Ecto neural progenitor cell (in vitro differentiated cells): ENCODE data around the gene CPM.
"Not testable (repeated sequence)": the region's sequence is repeated elsewhere in the genome, so short reads cannot be mapped to it uniquely, and the experiment has no call there.

Source experiments
- DNase-seq: peaks from one replicate; pipeline ENCODE4 v3.0.0-alpha.2; 2018; ENCODE audit warnings: low spot score

Gene CPM

GRCh38 chr12:68827895-68828671 lies 104.9 kb downstream of the CPM start:
- no peak for DNase-seq

GRCh38 chr12:68825569-68826217 lies 107.3 kb downstream of the CPM start:
- no peak for DNase-seq

- no peak for DNase-seq
Observed at GRCh38 chr12:68824597-68825250, 108.2 kb downstream of the CPM start.

- no peak for DNase-seq
Observed at GRCh38 chr12:68824131-68824530, 108.8 kb downstream of the CPM start.

- DNase-seq: no peak
Observed at GRCh38 chr12:68823696-68824095, 109.3 kb downstream of the CPM start.

GRCh38 chr12:68821357-68822188 lies 111.4 kb downstream of the CPM start:
- DNase-seq: no peak

GRCh38 chr12:68819481-68819880 lies 113.5 kb downstream of the CPM start:
- DNase-seq: not testable (repeated sequence)

GRCh38 chr12:68815928-68816800 lies 116.8 kb downstream of the CPM start:
- DNase-seq: no peak

GRCh38 chr12:68815232-68815927 lies 117.6 kb downstream of the CPM start:
- DNase-seq: no peak

GRCh38 chr12:68814490-68815231 lies 118.3 kb downstream of the CPM start:
- no peak for DNase-seq

GRCh38 chr12:68813242-68813593 lies 119.8 kb downstream of the CPM start:
- no peak for DNase-seq

- no peak for DNase-seq
Observed at GRCh38 chr12:68812553-68813241, 120.3 kb downstream of the CPM start.

- not testable (repeated sequence) for DNase-seq
Observed at GRCh38 chr12:68811573-68811972, 121.4 kb downstream of the CPM start.

- not testable (repeated sequence) for DNase-seq
Observed at GRCh38 chr12:68810027-68810389, 123.0 kb downstream of the CPM start.

GRCh38 chr12:68809190-68810026 lies 123.6 kb downstream of the CPM start:
- no peak for DNase-seq

- DNase-seq: peak; percentile 90
Observed at GRCh38 chr12:68808388-68809189, 124.4 kb downstream of the CPM start.

GRCh38 chr12:68807576-68808387 lies 125.2 kb downstream of the CPM start, which contains the start of gene MDM2:
Gene MDM2 (plus strand): TSS chr12:68808177. CDS start chr12:68808478, 301 bp downstream.
- peak; percentile 98 for DNase-seq
